GM18505 (cell line): ENCODE data around the gene PCSK6.
A peak's percentile ranks its signal among the peaks of the same experiment; 100 is the strongest.

ENCODE experiments used
- ATAC-seq: cut with Tn5 transposase; IDR thresholded peaks from one replicate; pipeline ENCODE4 v1.9.1; 2021; ENCODE audit not compliant: unreplicated experiment
- POLR2A ChIP-seq: IDR thresholded peaks from 4 replicates; pipeline ENCODE4 v1.6.1; 2011; ENCODE audit warnings: borderline replicate concordance; ENCODE audit not compliant: insufficient read depth, insufficient read length; ENCODE audit errors: extremely low read depth

The PCSK6 gene

DNA sequence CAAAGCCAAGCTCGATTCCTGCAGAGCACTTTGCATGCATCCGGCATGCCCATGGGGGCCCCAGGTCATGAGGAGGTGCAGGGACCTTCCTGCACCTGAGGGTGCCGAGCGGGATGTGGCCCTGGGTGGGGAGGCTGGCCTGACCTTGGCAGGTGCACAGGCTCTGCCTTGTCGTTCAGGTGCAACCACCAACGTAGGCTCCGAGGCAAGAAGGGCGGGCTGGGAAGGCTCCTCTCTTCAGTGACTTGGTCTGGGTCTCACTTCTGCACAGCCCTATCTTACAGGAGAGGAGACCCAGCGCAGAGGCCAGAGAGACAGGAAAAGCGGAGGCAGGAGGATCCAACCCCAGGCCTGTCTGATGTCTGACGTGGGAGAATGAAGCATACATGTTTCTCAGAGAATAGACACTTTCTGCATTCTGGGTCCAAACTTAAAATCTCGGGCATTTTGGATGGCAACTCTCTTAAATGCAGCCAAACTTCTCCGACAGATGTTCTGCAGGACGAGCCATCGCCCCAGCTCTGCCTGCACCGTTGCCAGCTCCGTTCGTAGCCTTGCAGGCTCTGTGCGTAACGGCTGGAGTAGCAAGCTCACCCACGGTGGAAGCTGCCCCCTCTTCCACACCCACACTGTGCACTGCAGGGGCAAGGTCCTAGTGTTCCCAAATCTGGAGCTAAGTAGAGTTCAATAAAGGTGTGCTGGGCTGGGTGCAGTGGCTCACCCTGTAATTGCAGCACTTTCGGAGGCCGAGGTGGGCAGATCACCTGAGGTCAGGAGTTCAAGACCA lies 133.6 kb downstream of the PCSK6 start:
- TF ChIP-seq POLR2A, result no peak
- ATAC-seq, result no peak

DNA sequence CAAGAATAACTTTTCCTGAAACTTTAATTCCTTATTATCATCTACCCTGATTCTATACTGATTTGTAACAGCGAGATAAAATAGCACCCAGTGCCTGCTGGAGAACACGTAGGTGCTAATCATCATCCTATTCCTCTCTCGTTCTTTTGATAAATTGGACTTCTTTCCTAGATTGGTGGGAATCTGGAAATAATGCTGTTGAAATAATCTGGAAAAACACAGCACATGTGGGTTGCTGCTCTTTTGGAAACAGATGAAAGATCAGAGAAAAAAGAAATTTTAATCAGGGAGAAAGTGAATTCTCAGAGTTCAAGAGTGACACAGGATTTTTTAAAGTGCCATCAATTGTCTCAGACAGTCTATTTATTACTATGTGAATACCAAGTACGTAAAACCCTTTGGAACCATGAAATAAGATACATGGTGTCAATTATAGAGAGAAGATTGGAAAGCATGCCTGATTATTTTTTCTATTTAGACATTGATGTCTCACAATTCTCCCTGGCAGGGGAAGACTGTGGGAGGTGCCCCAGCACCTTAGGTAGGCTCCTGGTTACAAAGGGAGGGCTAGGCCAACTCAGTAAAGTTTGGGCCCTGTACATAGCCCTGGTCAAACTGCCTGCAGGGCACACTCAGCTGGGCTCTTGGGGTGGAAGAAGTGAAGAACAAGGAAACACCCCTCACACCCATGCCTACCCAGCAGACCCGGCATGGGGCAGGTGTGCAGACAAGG lies 134.4 kb downstream of the PCSK6 start:
- no peak for TF ChIP-seq POLR2A
- no peak for ATAC-seq

DNA sequence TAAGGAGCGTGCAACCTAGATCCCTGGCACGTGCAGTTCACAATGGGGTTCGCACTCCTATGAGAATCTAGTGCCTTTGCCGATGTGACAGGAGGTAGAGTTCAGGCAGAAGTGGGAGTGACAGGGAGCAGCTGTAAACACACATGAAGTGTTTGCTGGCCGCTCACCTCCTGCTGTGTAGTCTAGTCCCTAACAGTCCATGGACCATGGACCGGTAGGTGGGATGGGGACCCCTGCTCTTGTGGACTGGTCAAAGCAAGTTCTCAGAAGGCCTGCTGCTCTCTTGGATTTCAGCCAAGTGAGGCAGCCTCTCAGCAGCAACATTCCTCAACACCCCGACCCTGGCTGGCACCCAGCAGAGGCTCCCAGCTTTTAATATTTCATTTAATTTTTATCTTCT lies 136.3 kb downstream of the PCSK6 start:
- ATAC-seq, result no peak
- TF ChIP-seq POLR2A, result no peak

DNA sequence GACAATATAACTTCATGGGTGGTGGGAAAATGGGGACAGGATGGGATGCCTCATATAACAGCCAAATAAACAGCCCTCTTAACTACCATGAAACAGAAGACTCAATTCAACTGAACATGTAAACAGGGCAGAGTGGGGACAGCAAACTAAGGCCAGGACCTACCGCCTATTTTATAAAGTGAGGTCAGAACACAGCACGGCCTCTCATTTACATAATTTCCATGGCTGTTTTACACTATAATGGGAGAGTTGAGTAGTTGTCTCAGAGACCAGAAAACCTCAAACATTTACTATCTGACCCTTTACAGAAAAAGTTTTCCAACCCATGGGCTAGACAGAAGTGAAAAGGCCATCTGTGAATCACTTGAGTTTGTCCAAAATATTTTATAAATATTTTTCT lies 137.8 kb downstream of the PCSK6 start:
- TF ChIP-seq POLR2A, result no peak
- ATAC-seq, result no peak

DNA sequence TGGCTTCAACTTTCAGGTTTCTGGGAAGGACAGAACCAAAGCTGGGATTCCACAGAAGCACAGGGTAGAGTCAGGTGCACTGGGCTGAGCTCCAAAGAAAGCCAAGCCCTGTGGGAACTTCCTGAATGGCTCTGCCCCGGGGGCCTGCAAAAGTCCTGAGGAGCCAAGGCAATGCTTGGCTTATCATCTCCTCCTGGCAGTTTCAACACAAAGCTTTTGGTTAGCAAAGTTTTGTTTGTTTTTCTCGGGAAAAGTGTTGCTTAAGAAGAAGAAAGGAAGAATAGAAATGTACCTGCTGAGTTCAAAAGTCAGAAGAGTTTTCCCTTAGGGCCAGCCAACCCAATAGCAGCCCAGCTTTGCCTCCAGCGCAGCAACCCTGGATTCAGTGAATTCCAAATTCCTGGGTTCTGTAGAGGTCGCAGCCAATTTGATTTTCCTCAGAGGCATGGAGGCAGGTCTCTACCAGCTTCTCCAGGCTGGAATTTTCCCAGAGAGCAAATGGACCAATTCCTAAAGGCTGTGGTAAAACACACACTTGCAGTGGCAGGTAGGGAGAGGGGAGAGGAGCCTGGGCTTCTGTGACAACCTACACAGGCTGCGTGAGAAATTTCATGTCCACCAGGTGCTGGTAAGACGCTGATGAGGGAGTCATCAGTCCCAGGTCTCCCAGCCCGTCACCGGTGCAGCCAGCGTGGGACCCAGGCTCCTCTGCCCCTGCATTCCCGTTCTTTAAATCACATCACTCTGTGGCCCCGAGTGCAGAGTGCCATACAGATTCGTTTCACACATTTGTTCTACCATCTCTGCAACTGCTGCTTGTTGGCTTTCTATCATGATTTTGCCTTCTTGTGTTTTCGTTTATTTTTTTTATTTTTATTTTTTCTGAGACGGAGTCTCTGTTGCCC lies 140.2 kb downstream of the PCSK6 start:
- no peak for TF ChIP-seq POLR2A
- no peak for ATAC-seq

DNA sequence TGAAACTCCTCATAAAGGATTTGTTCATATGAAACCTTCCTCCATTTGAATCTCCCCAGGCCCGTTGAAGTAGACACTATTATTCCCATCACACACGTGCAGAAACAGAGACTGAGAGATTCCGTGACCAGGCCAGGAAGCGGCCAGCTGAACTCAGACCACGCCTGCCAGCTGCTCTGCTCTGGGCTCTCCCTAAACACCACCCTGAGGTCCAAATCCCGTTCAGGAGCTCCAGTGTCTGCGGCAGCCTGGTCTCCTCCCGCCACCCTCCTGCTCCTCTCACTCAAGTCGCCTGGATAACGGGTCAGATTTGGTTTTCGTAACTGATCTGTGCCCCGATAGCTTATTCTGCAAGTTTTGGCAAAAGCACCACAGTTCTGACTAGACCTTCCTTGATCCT lies 140.9 kb downstream of the PCSK6 start:
- no peak for TF ChIP-seq POLR2A
- no peak for ATAC-seq

DNA sequence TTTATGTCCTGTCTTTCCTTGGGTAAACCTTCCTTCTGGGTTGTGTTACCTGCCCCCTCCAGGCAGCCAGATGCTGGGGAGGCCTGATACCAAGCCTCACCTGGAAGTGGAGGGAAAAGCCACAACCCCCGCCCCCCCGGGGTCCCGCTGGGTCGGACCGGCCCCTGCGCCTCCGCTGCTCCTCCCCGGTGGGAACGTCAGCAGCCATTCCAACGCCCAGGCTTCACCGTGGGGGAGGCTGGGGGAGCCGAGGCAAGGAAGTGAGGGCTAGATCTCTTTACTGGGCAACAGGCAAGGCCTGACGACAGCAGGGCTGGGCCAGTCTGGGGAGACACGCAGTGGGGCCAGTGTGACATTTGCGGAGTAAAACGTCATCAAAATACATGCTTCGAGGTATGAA lies 141.5 kb downstream of the PCSK6 start:
- no peak for TF ChIP-seq POLR2A
- ATAC-seq, result no peak

DNA sequence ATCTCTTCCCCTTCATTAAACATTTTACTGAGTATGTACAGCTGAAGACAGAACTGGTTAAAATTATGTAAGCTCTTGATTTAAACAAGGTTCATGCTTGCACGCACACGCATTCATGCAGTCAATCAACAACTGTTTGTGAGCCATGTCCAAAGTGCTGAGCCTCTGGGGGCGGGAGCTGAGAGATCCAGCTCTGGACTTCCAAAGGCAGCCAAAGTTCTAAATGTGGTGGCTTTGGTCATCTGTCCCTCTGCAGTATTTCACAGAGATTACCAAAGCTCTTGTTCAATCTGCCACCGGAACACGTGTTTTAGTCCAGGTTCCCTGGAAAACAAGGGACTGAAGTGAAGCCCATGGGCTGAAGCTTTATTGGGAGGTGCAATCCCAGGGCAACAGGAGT lies 142.1 kb downstream of the PCSK6 start:
- TF ChIP-seq POLR2A, result no peak
- ATAC-seq, result no peak

DNA sequence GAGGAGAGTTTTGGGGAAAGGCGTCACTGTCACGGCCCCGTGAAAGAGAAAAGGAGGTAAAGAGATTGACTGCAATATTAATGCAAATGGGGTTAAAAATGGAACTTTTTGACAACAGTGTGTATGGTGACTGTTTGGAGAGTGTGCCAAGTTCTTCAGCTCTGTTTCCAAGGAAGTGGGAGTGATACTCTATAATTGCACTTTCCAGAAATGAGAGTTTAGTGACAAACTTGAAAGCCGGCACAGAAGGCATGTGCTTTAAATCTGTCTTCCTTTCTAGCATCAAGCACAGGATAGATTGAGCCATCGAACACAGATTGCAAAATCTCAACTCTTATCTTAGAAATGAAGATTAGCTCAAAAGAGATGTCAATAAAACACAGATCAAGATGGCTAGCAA lies 142.6 kb downstream of the PCSK6 start:
- ATAC-seq, result no peak
- TF ChIP-seq POLR2A, result no peak

DNA sequence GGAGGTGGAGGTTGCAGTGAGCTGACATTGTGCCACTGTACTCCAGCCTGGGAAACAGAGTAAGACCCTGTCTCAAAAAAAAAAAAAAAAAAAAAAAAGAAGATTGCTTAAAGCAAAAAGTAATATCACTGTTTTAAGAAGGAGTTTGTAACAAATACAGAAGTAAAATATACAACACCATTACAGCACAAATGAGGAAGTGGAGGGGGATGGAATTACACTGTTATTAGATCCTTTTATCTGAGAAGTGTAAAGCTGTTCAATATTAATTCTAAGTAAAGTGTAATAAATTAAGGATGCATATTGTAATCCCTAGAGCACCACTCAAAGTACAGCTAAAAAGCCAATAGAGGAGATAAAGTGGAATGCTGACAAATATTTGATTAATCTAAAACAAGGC lies 147.5 kb downstream of the PCSK6 start:
- TF ChIP-seq POLR2A, result no peak
- ATAC-seq, result no peak

DNA sequence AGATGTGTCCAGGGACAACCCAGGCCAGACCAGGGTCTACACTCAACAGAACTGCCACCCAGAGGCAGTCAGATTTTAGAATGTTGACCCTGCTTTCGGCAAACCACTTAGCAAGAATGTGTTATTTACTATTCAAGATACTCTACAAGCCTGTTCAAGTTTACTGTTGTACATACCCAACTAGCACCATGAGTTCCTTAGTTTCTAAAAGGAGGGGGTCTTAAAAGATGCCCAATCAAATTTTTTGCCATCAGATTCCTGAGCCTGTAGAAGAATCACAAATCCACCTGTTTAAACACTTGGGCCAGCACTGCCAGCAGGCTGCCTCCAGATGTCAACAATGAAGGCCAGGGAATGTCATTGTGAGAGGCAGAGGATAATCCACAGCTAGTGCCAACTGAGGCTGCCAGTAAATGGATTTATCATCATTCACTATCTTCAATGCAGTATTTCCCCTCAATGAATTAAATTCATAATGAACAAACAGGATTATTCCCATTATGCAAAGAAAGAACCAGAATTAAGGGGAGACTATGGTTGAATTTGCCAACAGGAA lies 150.9 kb downstream of the PCSK6 start:
- ATAC-seq, result no peak
- no peak for TF ChIP-seq POLR2A

DNA sequence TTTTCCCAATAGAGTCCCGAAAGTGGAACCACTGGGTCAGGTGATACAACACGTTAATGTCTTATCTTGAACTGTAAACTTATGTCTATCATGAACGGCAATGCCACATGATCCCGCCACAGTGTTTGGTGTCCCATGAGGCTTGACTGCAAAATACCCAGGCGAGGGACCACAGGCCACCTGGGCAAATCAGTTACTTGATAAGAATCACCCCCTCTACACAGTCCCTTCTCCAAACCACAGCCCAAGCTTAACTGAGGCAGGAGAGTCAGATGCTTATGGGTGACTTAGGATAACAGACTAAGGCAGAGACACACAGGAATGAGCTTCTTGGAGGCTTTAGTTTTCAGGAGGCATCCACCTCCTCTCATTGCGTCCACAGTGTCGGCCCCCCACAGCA lies 151.5 kb downstream of the PCSK6 start:
- no peak for TF ChIP-seq POLR2A

DNA sequence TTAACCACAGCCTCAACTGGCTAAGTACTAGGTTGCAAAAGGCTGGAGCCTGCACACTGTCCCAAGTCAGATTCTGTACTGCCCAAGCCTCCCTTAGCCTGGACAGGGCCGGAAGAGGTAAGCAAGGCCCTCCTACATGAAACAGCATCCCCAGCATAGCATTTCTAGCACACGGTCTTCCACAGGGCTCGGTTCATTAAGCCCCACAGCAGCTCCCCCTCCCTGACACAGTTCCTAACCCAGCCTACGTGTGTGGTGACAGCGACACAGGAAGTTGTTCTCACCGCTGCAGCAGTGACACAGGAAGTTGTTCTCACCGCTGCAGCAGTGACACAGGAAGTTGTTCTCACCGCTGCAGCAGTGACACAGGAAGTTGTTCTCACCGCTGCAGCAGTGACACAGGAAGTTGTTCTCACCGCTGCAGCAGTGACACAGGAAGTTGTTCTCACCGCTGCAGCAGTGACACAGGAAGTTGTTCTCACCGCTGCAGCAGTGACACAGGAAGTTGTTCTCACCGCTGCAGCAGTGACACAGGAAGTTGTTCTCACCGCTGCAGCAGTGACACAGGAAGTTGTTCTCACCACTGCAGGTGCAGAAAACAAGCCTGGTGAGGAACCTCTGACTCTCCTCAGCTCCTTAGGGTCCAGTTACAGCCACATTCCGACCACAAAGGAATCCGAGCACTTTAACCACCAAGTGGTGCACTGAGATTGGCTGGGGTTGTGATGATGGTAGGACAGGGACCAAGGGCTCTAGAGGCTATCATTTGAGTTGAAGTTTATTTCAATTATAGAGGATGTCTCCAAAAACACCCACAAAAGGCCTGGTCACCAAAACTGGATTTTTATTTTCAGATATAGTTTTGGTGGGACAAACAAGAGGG lies 155.4 kb downstream of the PCSK6 start:
- peak; percentile 66 for ATAC-seq

More for the DNA sequence above, 151.5 kb downstream of the PCSK6 start:
- ATAC-seq, result no peak
